Measurements from ENCODE around the gene SEPTIN5.
"Not testable (repeated sequence)": the region's sequence is repeated elsewhere in the genome, so short reads cannot be mapped to it uniquely, and the experiment has no call there.

Gene SEPTIN5

GRCh38 chr22:19680911-19681862 is 33.1 kb upstream of the SEPTIN5 start:
- no peak for DNase-seq

DNA sequence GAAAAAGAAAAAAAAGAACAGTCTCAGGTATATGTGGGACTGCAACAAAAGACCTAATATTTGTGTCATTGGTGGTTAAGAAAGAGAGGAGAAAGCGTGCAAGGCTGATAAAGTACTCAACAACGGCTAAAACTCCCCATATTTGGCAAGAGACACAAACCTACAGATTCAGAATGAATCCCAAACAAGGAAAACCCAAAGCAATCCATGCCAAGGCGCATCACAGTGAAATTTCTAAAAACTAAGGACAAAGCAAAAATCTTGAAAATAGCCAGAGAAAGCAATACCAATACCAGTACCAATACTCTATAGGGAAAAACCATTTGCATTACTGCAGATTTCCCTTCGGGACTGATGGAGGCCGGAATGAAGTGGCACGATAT is 32.4 kb upstream of the SEPTIN5 start:
- no peak for DNase-seq

DNA sequence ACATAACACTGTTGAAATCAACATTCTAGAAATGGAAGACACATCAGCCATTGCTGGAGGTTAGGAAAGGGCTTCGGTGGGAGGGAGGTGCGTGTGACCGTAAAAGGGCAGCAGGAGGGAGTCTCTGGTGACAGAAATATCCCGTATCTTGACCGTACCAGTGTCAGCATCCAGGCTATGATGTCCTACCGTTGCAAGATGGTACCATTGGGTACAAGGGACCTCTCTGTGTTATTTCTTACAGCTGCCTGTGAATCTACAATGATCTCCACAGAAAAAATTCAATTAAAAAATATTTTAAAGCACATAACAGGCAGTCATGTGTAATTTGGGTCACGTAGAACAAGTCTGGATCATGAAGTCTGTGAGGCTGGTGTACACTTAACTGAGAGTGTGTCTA is 27.4 kb upstream of the SEPTIN5 start:
- no peak for DNase-seq

GRCh38 chr22:19687561-19688300 is 26.6 kb upstream of the SEPTIN5 start:
- no peak for DNase-seq

DNA sequence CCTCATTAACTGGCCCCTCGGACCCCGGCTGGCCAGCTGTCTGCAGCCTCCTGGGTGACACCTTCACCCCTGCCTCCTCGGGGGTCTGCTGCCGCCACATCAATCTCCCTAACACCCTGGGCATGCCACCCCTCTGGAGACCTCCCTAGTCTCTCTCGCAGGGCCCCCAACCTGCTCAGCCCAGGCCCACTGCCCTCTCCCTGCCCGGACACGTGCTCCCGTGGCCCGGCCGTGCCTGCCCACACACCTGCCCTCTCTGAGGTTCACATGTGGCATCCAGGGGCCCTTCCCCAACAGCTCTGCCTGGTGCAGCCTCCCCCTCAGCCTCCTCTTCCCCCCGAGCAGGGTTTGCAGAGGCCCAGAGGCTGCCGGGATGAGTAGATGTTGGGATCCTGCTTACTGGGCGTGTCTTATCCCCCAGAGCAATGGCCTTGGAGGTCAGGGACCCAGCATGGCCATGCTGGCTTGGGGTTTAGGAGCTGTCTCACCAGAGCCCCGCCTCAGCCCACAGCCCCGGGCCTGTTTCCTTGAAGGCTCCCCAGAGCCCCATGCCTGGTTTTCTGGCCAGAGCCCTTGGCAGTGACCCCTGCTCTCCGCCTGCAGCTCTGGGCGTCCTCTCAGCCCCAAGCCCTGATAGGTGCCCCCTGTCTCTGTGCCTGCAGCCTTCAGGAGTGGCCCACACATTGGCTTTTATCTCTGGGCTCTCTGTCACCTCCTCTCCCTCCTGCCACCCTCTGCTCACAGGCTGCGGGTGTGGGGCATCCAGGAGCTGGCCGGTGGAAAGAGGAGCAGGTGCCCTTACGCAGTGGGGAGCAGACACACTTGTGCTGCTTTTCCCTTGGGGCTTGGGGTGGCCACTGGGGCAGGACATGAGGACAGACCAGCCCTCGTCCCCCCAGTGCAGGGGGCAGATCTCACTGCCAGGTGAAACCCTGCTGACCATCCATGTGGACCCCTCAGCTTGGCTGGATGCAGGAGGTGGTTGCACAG is 25.7 kb upstream of the SEPTIN5 start:
- no peak for DNase-seq

- no peak for DNase-seq
These were observed 24.9 kb upstream of the SEPTIN5 start for GRCh38 chr22:19689408-19689807.

DNA sequence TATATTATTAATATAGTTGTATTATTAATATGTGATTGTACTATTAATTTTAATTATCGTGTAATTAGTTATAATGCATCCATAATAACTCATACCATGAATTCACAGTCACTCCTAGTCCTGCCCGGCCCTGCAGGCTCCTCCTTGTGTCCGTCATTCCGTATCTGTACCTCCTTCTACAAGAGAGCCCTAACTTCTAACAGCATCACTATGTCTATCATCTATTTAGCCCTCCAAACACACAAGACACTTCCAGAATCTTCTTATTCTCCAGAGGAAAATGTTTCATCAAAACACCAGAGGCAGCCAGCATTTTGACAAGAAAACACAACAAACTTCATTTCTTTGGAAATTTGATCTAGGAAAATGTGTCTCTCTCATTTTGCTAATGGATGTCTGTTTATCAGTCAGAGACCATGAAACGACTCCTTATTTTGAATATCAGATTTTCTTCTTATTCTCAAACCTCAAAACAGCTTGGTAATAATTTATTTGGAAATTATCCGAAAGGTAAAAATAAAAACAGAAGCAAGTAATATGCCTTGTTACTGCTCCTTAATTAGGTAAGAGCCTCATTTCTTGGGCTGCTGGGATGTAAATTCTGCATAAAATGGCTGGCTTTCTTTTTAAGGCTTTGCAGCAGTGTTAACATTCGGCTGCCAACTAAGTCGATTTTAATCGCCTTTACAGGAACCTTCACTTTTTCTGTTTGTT is 23.1 kb upstream of the SEPTIN5 start:
- no peak for DNase-seq

- no peak for DNase-seq
These were observed 22.5 kb upstream of the SEPTIN5 start for GRCh38 chr22:19691721-19692341.

DNA sequence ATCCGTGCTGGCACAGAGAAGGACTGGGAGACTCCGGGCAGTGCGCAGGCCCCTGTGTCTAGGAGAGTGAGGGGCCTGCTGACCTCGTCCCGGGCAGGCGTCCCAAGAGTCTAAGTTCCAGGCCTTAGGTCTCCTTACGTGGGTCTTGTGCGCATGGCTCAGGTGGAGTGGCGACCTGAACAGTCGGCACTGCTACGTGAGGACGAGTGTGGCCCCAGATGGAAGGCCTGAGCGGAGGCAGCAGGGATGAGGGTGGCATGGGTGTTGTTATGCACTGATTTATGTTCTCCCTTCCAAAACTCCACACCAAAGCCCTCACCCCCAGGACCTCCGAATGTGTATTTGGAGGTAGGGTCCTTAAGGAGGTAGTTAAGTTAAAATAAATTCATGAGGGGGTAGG is 20.7 kb upstream of the SEPTIN5 start:
- no peak for DNase-seq

DNA sequence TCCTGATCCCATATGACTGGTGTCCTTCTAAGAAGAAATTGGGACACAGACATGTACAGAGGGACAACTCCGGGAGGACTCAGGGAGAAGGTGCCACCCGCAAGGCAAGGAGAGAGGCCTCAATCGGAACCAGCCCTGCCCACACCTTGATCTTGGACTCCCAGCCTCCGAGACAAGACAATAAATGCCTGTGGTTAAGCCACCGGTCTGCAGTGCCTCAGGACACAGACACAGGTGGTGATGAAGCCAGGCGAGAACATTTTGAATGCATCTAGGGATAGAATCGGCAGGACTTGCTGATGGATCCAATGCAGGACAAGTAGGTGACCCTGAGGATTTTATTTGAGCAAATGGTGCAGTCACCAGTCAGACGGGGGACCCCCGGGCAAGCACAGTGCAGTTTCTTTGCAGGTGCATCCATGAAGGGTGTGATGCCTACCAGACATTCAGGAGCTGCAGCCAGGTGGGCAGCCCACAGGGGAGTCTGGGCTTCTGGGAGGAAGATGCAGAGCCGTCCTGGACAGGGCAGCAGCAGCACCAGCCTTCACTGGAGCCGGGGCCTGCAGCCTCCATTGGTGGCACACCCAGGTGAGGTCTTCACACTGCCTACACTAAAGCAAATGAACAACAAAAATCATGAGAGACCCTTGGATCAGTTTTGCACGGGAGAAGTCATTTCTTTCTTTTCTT is 20.2 kb upstream of the SEPTIN5 start:
- DNase-seq = no peak

GRCh38 chr22:19694696-19695095 is 19.6 kb upstream of the SEPTIN5 start:
- no peak for DNase-seq

DNA sequence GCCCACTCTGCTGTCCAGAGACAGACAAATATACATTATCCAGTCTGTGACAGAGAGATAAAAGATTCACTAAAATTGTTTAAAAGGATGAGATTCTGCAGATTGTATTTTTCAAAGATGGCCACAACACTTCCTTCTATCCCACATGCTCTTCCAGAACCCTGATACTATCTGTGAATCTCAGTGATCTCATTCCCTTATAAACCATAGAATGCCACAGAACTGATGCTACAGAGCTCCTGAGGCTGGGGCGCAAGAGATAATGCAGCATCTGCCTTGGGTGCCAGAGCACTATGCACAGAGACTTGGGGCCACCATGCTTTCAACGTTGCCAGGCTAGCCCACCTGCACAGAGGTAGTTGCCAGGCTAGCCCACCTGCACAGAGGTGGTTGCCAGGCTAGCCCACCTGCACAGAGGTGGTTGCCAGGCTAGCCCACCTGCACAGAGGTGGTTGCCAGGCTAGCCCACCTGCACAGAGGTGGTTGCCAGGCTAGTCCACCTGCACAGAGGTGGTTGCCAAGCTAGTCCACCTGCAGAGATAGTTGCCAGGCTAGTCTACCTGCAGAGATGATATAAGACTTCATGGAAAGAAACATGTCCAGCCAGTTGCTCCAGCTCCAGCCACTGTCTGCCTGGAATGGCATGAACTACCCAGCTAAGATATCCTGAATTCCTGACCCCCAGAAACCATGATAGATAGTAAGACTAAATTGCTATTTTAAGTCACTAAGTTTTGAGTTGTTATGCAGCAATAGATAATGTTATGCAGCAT is 17.6 kb upstream of the SEPTIN5 start:
- no peak for DNase-seq

GRCh38 chr22:19697871-19698270 is 16.4 kb upstream of the SEPTIN5 start:
- DNase-seq = not testable (repeated sequence)

- no peak for DNase-seq
These were observed 13.4 kb upstream of the SEPTIN5 start for GRCh38 chr22:19700790-19701419.

- no peak for DNase-seq
These were observed 12.7 kb upstream of the SEPTIN5 start for GRCh38 chr22:19701420-19702145.

DNA sequence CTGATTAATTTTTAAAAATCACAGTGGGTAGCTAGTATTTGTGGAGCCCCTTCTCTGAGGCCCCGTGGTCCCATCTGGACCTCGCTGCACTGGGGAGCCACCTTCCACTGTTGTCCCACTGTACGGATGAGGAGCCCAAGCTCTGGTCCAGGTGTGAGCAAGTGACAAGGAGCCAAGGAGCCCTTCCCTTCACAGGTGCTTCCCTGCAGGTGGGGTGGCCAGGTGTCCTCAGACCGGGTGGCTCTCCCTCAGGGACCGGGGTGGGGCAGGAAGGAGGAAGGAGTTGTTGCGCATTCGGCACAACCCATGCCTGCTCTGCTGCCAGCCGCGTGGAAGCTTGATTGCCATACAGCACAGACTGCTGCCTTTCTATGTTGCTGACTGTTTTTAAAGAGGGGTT is 10.4 kb upstream of the SEPTIN5 start:
- DNase-seq = no peak

- no peak for DNase-seq
These were observed 9.8 kb upstream of the SEPTIN5 start for GRCh38 chr22:19704355-19705015.

GRCh38 chr22:19705181-19705934 is 8.9 kb upstream of the SEPTIN5 start:
- no peak for DNase-seq
